Activated T-cell treated with anti-CD3 and anti-CD28 coated beads, Interleukin-2, amount 50 U/mL, for 72 hours (primary cell): ENCODE data around the gene EPAS1. TPM values are rescaled to one million over a fixed set of nuclear protein-coding genes. Genes with fewer than 3 reads are reported as not detected.

ENCODE experiments used
- ATAC-seq, 2 donors: fragments of 150-1000 bp; cut with Tn5 transposase; replicated peaks in 1 of 2; 2 replicates each; pipeline ENCODE4 v1.10.0; 2021; ENCODE audit warnings: moderate library complexity in 2 of 2, mild to moderate bottlenecking in 1 of 2
- DNase-seq, 2 donors: peaks; one replicate each; pipeline ENCODE4 v3.0.0; 2021 to 2022; ENCODE audit warnings: mixed read lengths in 1 of 2
- H3K27ac Mint-ChIP-seq: one replicate; pipeline ENCODE4 v1.8.0; 2022; ENCODE audit warnings: mild to moderate bottlenecking, moderate library complexity, mixed read lengths
- H3K27me3 Mint-ChIP-seq: one replicate; pipeline ENCODE4 v1.8.0; 2022; ENCODE audit warnings: low read depth, mixed read lengths
- H3K36me3 Mint-ChIP-seq, 2 donors: one replicate each; pipeline ENCODE4 v1.8.0; 2022; ENCODE audit warnings: mixed read lengths in 2 of 2, mild to moderate bottlenecking in 1 of 2; ENCODE audit not compliant: insufficient read depth in 2 of 2
- H3K4me1 Mint-ChIP-seq: one replicate; pipeline ENCODE4 v1.8.0; 2022; ENCODE audit warnings: low read depth, mixed read lengths
- H3K4me3 Mint-ChIP-seq, 2 donors: one replicate each; pipeline ENCODE4 v1.8.0; 2022; ENCODE audit warnings: mild to moderate bottlenecking in 2 of 2, mixed read lengths in 2 of 2, moderate library complexity in 2 of 2
- H3K9me3 Mint-ChIP-seq, 2 donors: one replicate each; pipeline ENCODE4 v1.8.0; 2022; ENCODE audit warnings: mixed read lengths in 2 of 2
- total RNA-seq, 2 donors: library from RNA; stranded (reverse); gene quantifications; one replicate each; pipeline ENCODE4 v1.2.3, GENCODE V29; 2022

EPAS1 gene
- total RNA-seq, 2 donors from 2014 or later = 50.8 to 219 TPM

GRCh38 chr2:46277431-46278190 lies 19.6 kb upstream of the EPAS1 start:
- Mint-ChIP-seq H3K27me3 (peaks cover 29% of the 10 kb centered on the region), H3K9me3 (no peaks in the 10 kb centered on the region), H3K27ac (no peak overlapping the region), H3K4me3 (no peak overlapping the region), H3K4me1 (peaks cover 11% of the 10 kb centered on the region), H3K36me3 (no peaks in the 10 kb centered on the region)
- ATAC-seq (no peak), DNase-seq (no peak)

GRCh38 chr2:46278952-46279351 lies 18.3 kb upstream of the EPAS1 start:
- Mint-ChIP-seq H3K9me3 (no peaks in the 10 kb centered on the region), H3K27ac (no peak overlapping the region), H3K36me3 (no peaks in the 10 kb centered on the region), H3K4me3 (no peak overlapping the region), H3K4me1 (peaks cover 6% of the 10 kb centered on the region), H3K27me3 (peaks cover 32% of the 10 kb centered on the region)
- ATAC-seq (no peak), DNase-seq (no peak)

GRCh38 chr2:46281939-46282338 lies 15.3 kb upstream of the EPAS1 start:
- Mint-ChIP-seq H3K27me3 (peaks cover 30% of the 10 kb centered on the region), H3K4me1 (no peaks in the 10 kb centered on the region), H3K27ac (no peak overlapping the region), H3K9me3 (no peaks in the 10 kb centered on the region), H3K36me3 (no peaks in the 10 kb centered on the region), H3K4me3 (no peak overlapping the region)
- DNase-seq (no peak), ATAC-seq (no peak)

- H3K27ac Mint-ChIP-seq = no peak overlapping the region
- H3K4me3 Mint-ChIP-seq = no peak overlapping the region
- peaks cover 14% of the 10 kb centered on the region for H3K27me3 Mint-ChIP-seq
- H3K36me3 Mint-ChIP-seq = no peaks in the 10 kb centered on the region
- H3K4me1 Mint-ChIP-seq = no peaks in the 10 kb centered on the region
- H3K9me3 Mint-ChIP-seq = no peaks in the 10 kb centered on the region
- ATAC-seq (no peak), DNase-seq (no peak)
These were observed 13.5 kb upstream of the EPAS1 start for GRCh38 chr2:46283693-46284092.

GRCh38 chr2:46284260-46284659 lies 12.9 kb upstream of the EPAS1 start:
- H3K27me3 Mint-ChIP-seq = peaks cover 12% of the 10 kb centered on the region
- H3K4me3 Mint-ChIP-seq = no peak overlapping the region
- no peaks in the 10 kb centered on the region for H3K9me3 Mint-ChIP-seq
- H3K4me1 Mint-ChIP-seq = no peaks in the 10 kb centered on the region
- no peaks in the 10 kb centered on the region for H3K36me3 Mint-ChIP-seq
- H3K27ac Mint-ChIP-seq = no peak overlapping the region
- DNase-seq (no peak), ATAC-seq (no peak)

- H3K27ac Mint-ChIP-seq = no peak overlapping the region
- no peaks in the 10 kb centered on the region for H3K36me3 Mint-ChIP-seq
- H3K4me3 Mint-ChIP-seq = no peak overlapping the region
- no peak for ATAC-seq
- peaks cover 12% of the 10 kb centered on the region for H3K27me3 Mint-ChIP-seq
- no peak for DNase-seq
- no peaks in the 10 kb centered on the region for H3K9me3 Mint-ChIP-seq
- H3K4me1 Mint-ChIP-seq = no peaks in the 10 kb centered on the region
These were observed 12.4 kb upstream of the EPAS1 start for GRCh38 chr2:46284796-46285195.

GRCh38 chr2:46286715-46287114 lies 10.5 kb upstream of the EPAS1 start:
- no peaks in the 10 kb centered on the region for H3K4me1 Mint-ChIP-seq
- no peaks in the 10 kb centered on the region for H3K9me3 Mint-ChIP-seq

GRCh38 chr2:46290078-46290477 lies 7.1 kb upstream of the EPAS1 start:
- Mint-ChIP-seq H3K9me3 (no peaks in the 10 kb centered on the region), H3K4me1 (no peaks in the 10 kb centered on the region), H3K27me3 (peaks cover 20% of the 10 kb centered on the region), H3K36me3 (no peaks in the 10 kb centered on the region), H3K4me3 (no peak overlapping the region), H3K27ac (no peak overlapping the region)
- DNase-seq = no peak
- no peak for ATAC-seq

More at GRCh38 chr2:46286715-46287114, 10.5 kb upstream of the EPAS1 start:
- ATAC-seq = no peak
- Mint-ChIP-seq H3K4me3 (no peak overlapping the region), H3K36me3 (no peaks in the 10 kb centered on the region), H3K27ac (no peak overlapping the region), H3K27me3 (peaks cover 12% of the 10 kb centered on the region)
- DNase-seq = no peak

- peaks cover 20% of the 10 kb centered on the region for H3K4me1 Mint-ChIP-seq
- peaks cover 46% of the 10 kb centered on the region for H3K27me3 Mint-ChIP-seq
- ATAC-seq = no peak
- DNase-seq = no peak
- H3K27ac Mint-ChIP-seq = no peak overlapping the region
- no peaks in the 10 kb centered on the region for H3K9me3 Mint-ChIP-seq
- H3K4me3 Mint-ChIP-seq = no peak overlapping the region
- peaks cover 0 to 4% of the 10 kb centered on the region in 2 donors for H3K36me3 Mint-ChIP-seq
These were observed 3.7 kb upstream of the EPAS1 start for GRCh38 chr2:46293466-46293865.

GRCh38 chr2:46294176-46294836 lies 2.9 kb upstream of the EPAS1 start:
- Mint-ChIP-seq H3K27ac (no peak overlapping the region), H3K4me1 (peaks cover 25% of the 10 kb centered on the region), H3K27me3 (peaks cover 50% of the 10 kb centered on the region), H3K4me3 (no peak overlapping the region), H3K9me3 (no peaks in the 10 kb centered on the region), H3K36me3 (peaks cover 0 to 8% of the 10 kb centered on the region in 2 donors)
- DNase-seq (peak; percentile 46 to 59), ATAC-seq (no peak)

- peak; percentile 23 to 25 for DNase-seq
- Mint-ChIP-seq H3K27ac (no peak overlapping the region), H3K36me3 (peaks cover 0 to 11% of the 10 kb centered on the region in 2 donors), H3K4me1 (peaks cover 30% of the 10 kb centered on the region), H3K27me3 (peaks cover 65% of the 10 kb centered on the region), H3K4me3 (peak overlapping the region; percentile 75 to 82), H3K9me3 (no peaks in the 10 kb centered on the region)
- peak in 1 of 2 donors; percentile 1 for ATAC-seq
These were observed 879 bp upstream of the EPAS1 start for GRCh38 chr2:46296216-46296839.

- no peaks in the 10 kb centered on the region for H3K9me3 Mint-ChIP-seq
- H3K4me3 Mint-ChIP-seq = peak overlapping the region; percentile 95 to 99
- DNase-seq (peak; percentile 81 to 82), ATAC-seq (peak; percentile 55 to 58)
- peaks cover 0 to 11% of the 10 kb centered on the region in 2 donors for H3K36me3 Mint-ChIP-seq
- H3K4me1 Mint-ChIP-seq = peaks cover 30% of the 10 kb centered on the region
- peak overlapping the region; percentile 82 for H3K27ac Mint-ChIP-seq
- H3K27me3 Mint-ChIP-seq = peaks cover 69% of the 10 kb centered on the region
These were observed 502 bp downstream of the EPAS1 start for GRCh38 chr2:46297546-46298271.

GRCh38 chr2:46298272-46298521 lies 990 bp downstream of the EPAS1 start:
- Mint-ChIP-seq H3K9me3 (no peaks in the 10 kb centered on the region), H3K4me1 (peaks cover 31% of the 10 kb centered on the region), H3K27ac (peak overlapping the region; percentile 83), H3K36me3 (peaks cover 0 to 11% of the 10 kb centered on the region in 2 donors), H3K4me3 (peak overlapping the region; percentile 95 to 99), H3K27me3 (peaks cover 69% of the 10 kb centered on the region)
- no peak for DNase-seq
- no peak for ATAC-seq
